SK-N-SH (cell line): ENCODE measurements around the gene BPIFA3.

Experiments used
- CTCF ChIP-seq: fragments of 200-600 bp; sonication (generic); IDR thresholded peaks from 2 replicates; pipeline ENCODE4 v1.6.1; 2017; ENCODE audit warnings: antibody characterized with exemption, mild to moderate bottlenecking, moderate library complexity
- EP300 ChIP-seq, 2 experiments: IDR thresholded peaks; 2 replicates each; pipeline versions ENCODE4 v1.4.0 to v1.6.1; 2012; ENCODE audit warnings: borderline replicate concordance in 1 of 2, low read depth in 1 of 2, low read length in 1 of 2
- FOXM1 ChIP-seq: IDR thresholded peaks from 2 replicates; pipeline ENCODE4 v1.4.0; 2012; ENCODE audit warnings: low read depth, mild to moderate bottlenecking
- REST ChIP-seq: IDR thresholded peaks from 2 replicates; pipeline ENCODE4 v1.6.1; 2012; ENCODE audit warnings: mild to moderate bottlenecking, low read depth, low read length, moderate library complexity
- SIN3A ChIP-seq: IDR thresholded peaks from 2 replicates; pipeline ENCODE4 v1.6.1; 2012; ENCODE audit warnings: low read depth, mild to moderate bottlenecking, low read length, moderate library complexity, borderline replicate concordance
- SMC3 ChIP-seq: IDR thresholded peaks from 2 replicates; pipeline ENCODE4 v1.6.1; 2012; ENCODE audit warnings: low read depth, low read length, improper control_type of control experiment
- YY1 ChIP-seq: IDR thresholded peaks from 2 replicates; pipeline ENCODE4 v1.4.0; 2012; ENCODE audit warnings: low read depth, mild to moderate bottlenecking
- ZBTB33 ChIP-seq: IDR thresholded peaks from 2 replicates; pipeline ENCODE4 v1.4.0; 2012; ENCODE audit warnings: low read depth, borderline replicate concordance

GRCh38 chr20:33233129-33233774 is 16.1 kb downstream of the BPIFA3 start:
- TF ChIP-seq CTCF (no peak), FOXM1 (no peak), ZBTB33 (no peak), YY1 (no peak), SMC3 (no peak; the same call in 1 of the 2 replicates), REST (no peak), SIN3A (no peak), EP300 (IDR thresholded peaks at IDR 0.05; ENCODE audit: borderline replicate concordance in 1 of 2, low read depth in 1 of 2, low read length in 1 of 2) (no peak)
